Loucy (cell line): ENCODE measurements around the gene SLC36A1.

Source experiments
- H2AFZ ChIP-seq: fragments of 200-600 bp; sonication (generic); 2 replicates; pipeline ENCODE4 v1.6.0; 2016; ENCODE audit warnings: antibody characterized with exemption, mild to moderate bottlenecking, low read length, moderate library complexity
- H3F3A ChIP-seq: fragments of 200-600 bp; 2 replicates; pipeline ENCODE4 v1.6.0; 2016; ENCODE audit warnings: antibody characterized with exemption, low read depth, mild to moderate bottlenecking
- H3K27me3 ChIP-seq: fragments of 200-600 bp; sonication (generic); 2 replicates; pipeline ENCODE4 v1.6.1; 2014; ENCODE audit warnings: low read length, mild to moderate bottlenecking; ENCODE audit not compliant: insufficient read depth, poor library complexity, severe bottlenecking
- H3K36me3 ChIP-seq: fragments of 200-600 bp; sonication (generic); 2 replicates; pipeline ENCODE4 v1.6.1; 2016; ENCODE audit warnings: low read length; ENCODE audit not compliant: insufficient read depth
- H3K4me1 ChIP-seq: fragments of 200-600 bp; sonication (generic); 2 replicates; pipeline ENCODE4 v1.5.1; 2014; ENCODE audit warnings: low read length, mild to moderate bottlenecking; ENCODE audit not compliant: insufficient read depth, poor library complexity, severe bottlenecking
- H3K4me2 ChIP-seq: fragments of 200-600 bp; sonication (generic); 2 replicates; pipeline ENCODE4 v1.6.0; 2014; ENCODE audit warnings: antibody characterized with exemption, low read length, low read depth, mild to moderate bottlenecking; ENCODE audit not compliant: poor library complexity, severe bottlenecking
- H3K4me3 ChIP-seq: fragments of 200-600 bp; sonication (generic); 2 replicates; pipeline ENCODE4 v1.5.1; 2014; ENCODE audit warnings: low read length, mild to moderate bottlenecking, mixed read lengths; ENCODE audit not compliant: poor library complexity, severe bottlenecking
- H3K79me2 ChIP-seq: fragments of 200-600 bp; sonication (generic); 2 replicates; pipeline ENCODE4 v1.6.1; 2014; ENCODE audit warnings: low read length; ENCODE audit not compliant: insufficient read depth
- H3K9ac ChIP-seq: fragments of 200-600 bp; sonication (generic); 2 replicates; pipeline ENCODE4 v1.6.0; 2014; ENCODE audit warnings: mild to moderate bottlenecking, low read depth, low read length, moderate library complexity; ENCODE audit not compliant: poor library complexity, severe bottlenecking
- H3K9me2 ChIP-seq: fragments of 200-600 bp; sonication (generic); replicated peaks from 2 replicates; pipeline ENCODE4 v1.6.1; 2016; ENCODE audit warnings: low read depth, low read length, mixed read lengths
- H3K9me3 ChIP-seq: fragments of 200-600 bp; sonication (generic); 2 replicates; pipeline ENCODE4 v1.6.1; 2014; ENCODE audit warnings: mild to moderate bottlenecking, antibody characterized with exemption, low read length, low read depth; ENCODE audit not compliant: insufficient read depth
- H4K20me1 ChIP-seq: fragments of 200-600 bp; sonication (generic); 2 replicates; pipeline ENCODE4 v1.6.0; 2014; ENCODE audit warnings: antibody characterized with exemption, low read length, mild to moderate bottlenecking; ENCODE audit not compliant: insufficient read depth, poor library complexity, severe bottlenecking
- CTCF ChIP-seq: fragments of 200-600 bp; sonication (generic); conservative IDR thresholded peaks from 2 replicates; pipeline ENCODE4 v1.5.1; 2014; ENCODE audit warnings: mild to moderate bottlenecking, antibody characterized with exemption, low read length
- EZH2phosphoT487 ChIP-seq: fragments of 200-600 bp; IDR thresholded peaks from 2 replicates; pipeline ENCODE4 v1.6.1; 2018; ENCODE audit warnings: antibody characterized with exemption, mild to moderate bottlenecking, moderate library complexity, borderline replicate concordance

Gene SLC36A1

DNA sequence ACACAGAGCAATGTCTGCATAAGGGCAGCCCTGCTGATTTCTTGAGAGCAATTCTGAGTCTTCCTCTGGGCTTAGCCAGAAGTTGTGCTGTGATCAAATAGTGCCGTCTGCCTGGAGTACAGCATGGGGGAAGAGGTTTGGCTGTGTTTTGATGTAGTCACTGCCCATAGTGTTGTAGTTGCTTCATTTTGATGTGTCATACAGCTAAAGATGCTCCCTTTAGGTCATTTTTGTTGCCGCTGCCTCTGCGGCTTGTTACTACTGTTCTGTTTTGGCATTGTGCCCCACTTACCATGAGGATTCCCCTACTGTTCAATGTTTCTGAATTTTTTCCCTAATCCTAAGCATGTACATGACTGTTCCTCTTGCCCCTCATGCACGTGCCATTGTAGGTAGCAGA is 23.0 kb downstream of the SLC36A1 start:
- no peaks in the 10 kb centered on the region for H3K79me2 ChIP-seq
- no peaks in the 10 kb centered on the region for H3K9me3 ChIP-seq
- H3K36me3 ChIP-seq = no peaks in the 10 kb centered on the region
- no peak overlapping the region for H3K4me3 ChIP-seq
- H2AFZ ChIP-seq = no peak overlapping the region
- TF ChIP-seq CTCF (no peak), EZH2phosphoT487 (no peak)
- no peaks in the 10 kb centered on the region for H3F3A ChIP-seq
- H3K4me2 ChIP-seq = no peak overlapping the region
- H3K9me2 ChIP-seq = no peaks in the 10 kb centered on the region
- no peak overlapping the region for H3K9ac ChIP-seq
- H3K27me3 ChIP-seq = no peaks in the 10 kb centered on the region
- H4K20me1 ChIP-seq = no peaks in the 10 kb centered on the region
- H3K4me1 ChIP-seq = no peaks in the 10 kb centered on the region

GRCh38 chr5:151471276-151471675 is 23.9 kb downstream of the SLC36A1 start:
- Histone ChIP-seq H3K4me2 (no peak overlapping the region), H3K4me3 (no peak overlapping the region), H4K20me1 (no peaks in the 10 kb centered on the region), H3K36me3 (no peaks in the 10 kb centered on the region), H3K9ac (no peak overlapping the region), H3K79me2 (no peaks in the 10 kb centered on the region), H3K4me1 (no peaks in the 10 kb centered on the region), H2AFZ (no peak overlapping the region), H3F3A (no peaks in the 10 kb centered on the region), H3K9me2 (no peaks in the 10 kb centered on the region), H3K9me3 (no peaks in the 10 kb centered on the region), H3K27me3 (no peaks in the 10 kb centered on the region)
- TF ChIP-seq EZH2phosphoT487 = no peak
- TF ChIP-seq CTCF = no peak

DNA sequence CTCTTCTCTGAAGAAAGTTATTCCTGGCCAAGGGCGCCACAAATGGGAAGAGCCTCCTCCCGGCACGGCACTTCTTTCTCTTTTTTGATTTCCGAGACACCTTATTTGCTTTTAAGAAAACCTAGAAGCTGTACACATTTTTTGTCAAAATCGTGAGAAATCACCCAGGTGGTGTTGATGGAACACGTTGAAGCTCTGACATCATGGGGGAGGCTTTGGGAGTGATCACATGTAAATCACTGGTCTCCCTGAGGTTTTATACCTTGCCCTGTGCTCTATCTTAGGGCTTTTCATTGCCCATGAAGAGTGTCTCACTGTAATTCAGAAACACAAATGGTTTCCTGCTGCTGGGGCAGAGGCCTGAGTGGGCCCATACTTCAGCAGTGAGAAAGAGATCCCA is 27.4 kb downstream of the SLC36A1 start:
- TF ChIP-seq CTCF (no peak), EZH2phosphoT487 (no peak)
- Histone ChIP-seq H2AFZ (no peak overlapping the region), H3K27me3 (no peaks in the 10 kb centered on the region), H3K4me3 (no peak overlapping the region), H3F3A (no peaks in the 10 kb centered on the region), H3K79me2 (no peaks in the 10 kb centered on the region), H4K20me1 (no peaks in the 10 kb centered on the region), H3K9me3 (no peaks in the 10 kb centered on the region), H3K36me3 (no peaks in the 10 kb centered on the region), H3K9me2 (no peaks in the 10 kb centered on the region), H3K4me1 (no peaks in the 10 kb centered on the region), H3K9ac (no peak overlapping the region), H3K4me2 (no peak overlapping the region)
